GM18519 (cell line): ENCODE results near the gene CDK16.

Source experiments
- ATAC-seq: cut with Tn5 transposase; IDR thresholded peaks from one replicate; pipeline ENCODE4 v1.9.1; 2021; ENCODE audit warnings: mild to moderate bottlenecking, moderate library complexity; ENCODE audit not compliant: unreplicated experiment, low FRiP score

The CDK16 gene

GRCh38 chrX:47226071-47226470, 7.6 kb downstream of the CDK16 start:
- ATAC-seq: no peak

DNA sequence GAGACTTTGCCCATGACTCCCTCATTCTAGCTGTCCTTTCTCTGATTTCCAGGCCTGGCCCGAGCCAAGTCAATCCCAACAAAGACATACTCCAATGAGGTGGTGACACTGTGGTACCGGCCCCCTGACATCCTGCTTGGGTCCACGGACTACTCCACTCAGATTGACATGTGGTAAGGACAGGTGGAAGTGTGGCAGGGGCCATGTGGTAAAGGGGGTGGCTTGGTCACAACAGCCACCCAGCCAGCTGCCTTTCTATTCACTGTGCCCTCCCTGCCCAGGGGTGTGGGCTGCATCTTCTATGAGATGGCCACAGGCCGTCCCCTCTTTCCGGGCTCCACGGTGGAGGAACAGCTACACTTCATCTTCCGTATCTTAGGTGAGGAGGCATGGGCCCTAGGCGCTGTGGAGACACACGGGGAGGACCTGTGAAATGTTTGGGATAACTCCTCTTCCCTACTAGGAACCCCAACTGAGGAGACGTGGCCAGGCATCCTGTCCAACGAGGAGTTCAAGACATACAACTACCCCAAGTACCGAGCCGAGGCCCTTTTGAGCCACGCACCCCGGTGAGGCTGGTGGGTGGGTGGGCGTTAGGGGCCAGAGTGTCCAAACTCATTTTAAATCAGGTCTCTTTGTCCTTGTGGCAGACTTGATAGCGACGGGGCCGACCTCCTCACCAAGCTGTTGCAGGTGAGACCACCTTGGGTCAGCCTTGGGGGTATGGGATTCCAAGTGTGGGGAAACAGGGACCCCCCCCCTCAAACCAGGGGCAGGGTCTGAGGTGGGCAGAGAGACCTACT, 8.3 kb downstream of the CDK16 start:
- ATAC-seq: no peak

DNA sequence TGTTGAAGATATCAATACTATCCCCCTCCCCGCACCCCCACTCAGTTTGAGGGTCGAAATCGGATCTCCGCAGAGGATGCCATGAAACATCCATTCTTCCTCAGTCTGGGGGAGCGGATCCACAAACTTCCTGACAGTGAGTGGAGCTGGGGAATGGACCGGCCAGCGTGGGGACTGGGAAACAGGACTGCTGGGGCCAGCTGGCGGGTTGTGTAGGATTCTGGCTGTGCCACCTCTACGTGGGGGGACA, 8.8 kb downstream of the CDK16 start:
- ATAC-seq: no peak

DNA sequence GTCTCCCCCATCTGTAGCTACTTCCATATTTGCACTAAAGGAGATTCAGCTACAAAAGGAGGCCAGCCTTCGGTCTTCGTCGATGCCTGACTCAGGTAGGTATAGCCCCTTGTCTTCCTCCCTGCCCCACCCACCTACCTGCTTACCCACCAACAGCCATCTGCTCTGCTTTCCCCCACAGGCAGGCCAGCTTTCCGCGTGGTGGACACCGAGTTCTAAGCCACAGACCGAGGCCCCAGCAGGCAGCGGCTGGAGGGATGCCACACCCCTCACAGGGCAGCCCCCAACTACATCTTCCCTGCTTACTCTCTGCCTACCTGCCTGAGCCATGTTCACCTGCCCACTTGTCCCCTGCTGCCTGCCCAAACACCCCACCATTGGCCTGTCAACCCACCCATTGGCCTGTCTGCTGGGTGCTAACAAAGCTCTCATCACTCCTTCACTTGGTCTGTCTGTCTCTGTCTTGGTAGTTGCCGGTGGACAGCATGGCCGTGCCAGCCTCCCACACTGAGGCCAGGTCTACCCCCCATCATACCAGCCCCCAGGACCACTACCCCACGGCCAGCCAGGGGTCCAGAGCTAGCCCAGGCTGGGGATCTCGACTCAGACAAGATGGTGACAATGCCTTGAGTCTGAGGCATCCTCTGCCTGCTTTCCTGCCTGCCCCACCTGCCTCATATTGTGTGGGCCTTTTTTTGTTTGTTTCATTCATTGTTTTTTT, 10.2 kb downstream of the CDK16 start:
- no peak for ATAC-seq

GRCh38 chrX:47229427-47229826, 10.9 kb downstream of the CDK16 start:
- no peak for ATAC-seq

- no peak for ATAC-seq
Observed at GRCh38 chrX:47230136-47230868, 11.8 kb downstream of the CDK16 start.

- no peak for ATAC-seq
Observed at GRCh38 chrX:47231167-47231566, 12.7 kb downstream of the CDK16 start.

GRCh38 chrX:47232197-47232802, 13.8 kb downstream of the CDK16 start:
- no peak for ATAC-seq

- ATAC-seq: peak; percentile 8
Observed at GRCh38 chrX:47232803-47233332, 14.4 kb downstream of the CDK16 start, which contains the start of gene USP11. Gene USP11 (plus strand): TSS chrX:47233009. CDS start chrX:47233044, 35 bp downstream.

DNA sequence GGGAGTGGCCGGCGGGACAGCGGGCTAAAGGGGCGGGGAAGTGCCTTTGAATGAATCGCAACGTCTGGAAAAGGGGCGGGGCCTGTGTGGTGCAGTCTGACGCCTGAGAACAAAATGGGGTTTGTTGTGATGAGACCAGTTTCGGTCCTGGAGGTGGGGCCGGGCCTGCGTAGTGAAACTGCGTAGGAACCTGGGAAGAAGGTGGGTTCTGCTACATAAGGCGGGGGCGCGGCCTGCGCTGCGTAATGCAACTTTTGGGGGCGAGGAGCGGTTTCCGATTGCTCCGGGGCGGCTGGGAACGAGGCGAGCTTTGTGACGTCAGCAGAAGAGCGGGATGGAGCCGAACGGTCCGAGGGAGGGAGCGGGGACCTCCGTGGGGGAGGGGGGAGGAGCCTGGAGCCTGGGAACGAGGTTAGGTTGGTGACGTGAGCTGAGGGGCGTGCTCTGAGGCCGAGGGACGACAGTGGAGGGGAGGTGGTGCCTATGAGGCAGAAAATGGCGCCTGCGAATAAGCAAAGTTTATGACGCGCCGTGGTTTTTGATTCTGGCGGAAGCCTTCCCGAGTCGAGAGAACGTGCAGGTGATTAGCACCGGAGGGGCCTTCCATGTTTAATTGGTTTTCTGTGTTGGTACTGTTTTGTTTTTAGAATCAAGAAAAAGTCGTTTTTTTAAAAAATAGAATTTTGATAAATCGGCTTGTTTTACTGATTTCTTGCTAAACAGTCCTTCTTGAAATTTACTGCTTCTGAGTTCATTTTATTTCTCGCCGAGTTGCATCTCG, 15.0 kb downstream of the CDK16 start:
- ATAC-seq: peak; percentile 60

- ATAC-seq: no peak
Observed at GRCh38 chrX:47234583-47234982, 16.1 kb downstream of the CDK16 start.

DNA sequence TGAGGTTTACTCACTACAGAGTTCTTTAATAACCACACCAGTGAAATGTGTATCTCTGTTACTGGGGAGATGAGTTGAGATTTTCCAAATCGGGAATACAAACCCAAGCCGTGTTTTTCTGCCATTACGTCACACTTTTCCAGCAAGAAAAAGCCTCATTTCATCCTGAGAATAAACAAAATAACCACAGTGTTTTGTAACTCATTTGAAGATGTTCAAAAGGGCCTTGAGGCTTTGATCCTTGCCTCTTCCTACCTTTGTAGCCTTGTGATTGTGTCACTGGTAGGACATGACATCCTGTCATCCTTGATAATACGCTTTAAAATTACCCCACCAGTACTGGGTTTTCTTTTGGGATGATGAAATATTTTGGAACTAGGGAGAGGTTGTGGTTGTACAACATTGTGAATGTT, 17.2 kb downstream of the CDK16 start:
- ATAC-seq: no peak

DNA sequence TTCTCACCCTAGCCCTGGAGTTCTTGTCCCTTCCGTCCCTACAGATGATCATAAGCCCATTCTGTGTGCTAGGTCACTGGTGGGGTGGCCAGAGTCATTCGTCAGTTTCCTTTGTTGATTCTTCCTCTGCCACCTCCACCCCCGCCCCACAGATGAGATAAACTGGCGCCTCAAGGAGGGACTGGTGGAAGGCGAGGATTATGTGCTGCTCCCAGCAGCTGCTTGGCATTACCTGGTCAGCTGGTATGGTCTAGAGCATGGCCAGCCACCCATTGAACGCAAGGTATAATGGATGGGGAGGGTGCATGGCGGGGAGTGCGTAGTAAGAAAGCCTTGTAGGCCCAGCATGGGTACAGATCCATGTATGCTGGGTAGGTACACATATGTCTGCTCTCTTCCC, 20.7 kb downstream of the CDK16 start:
- no peak for ATAC-seq

GRCh38 chrX:47239898-47240545, 21.5 kb downstream of the CDK16 start:
- no peak for ATAC-seq

- no peak for ATAC-seq
Observed at GRCh38 chrX:47240619-47241018, 22.1 kb downstream of the CDK16 start.

- no peak for ATAC-seq
Observed at GRCh38 chrX:47241201-47242011, 22.9 kb downstream of the CDK16 start.

GRCh38 chrX:47242321-47242720, 23.8 kb downstream of the CDK16 start:
- no peak for ATAC-seq

- no peak for ATAC-seq
Observed at GRCh38 chrX:47243351-47243750, 24.9 kb downstream of the CDK16 start.

GRCh38 chrX:47244676-47245075, 26.2 kb downstream of the CDK16 start:
- ATAC-seq: no peak
